SK-N-SH (cell line): ENCODE data around the gene LRRC58.

Source experiments
- CHD2 ChIP-seq: fragments of 150-350 bp; IDR thresholded peaks from 2 replicates; pipeline ENCODE4 v1.6.1; 2018; ENCODE audit warnings: low read length; ENCODE audit not compliant: partially characterized antibody
- EZH2phosphoT487 ChIP-seq: fragments of 200-600 bp; sonication (generic); IDR thresholded peaks from 2 replicates; pipeline ENCODE4 v1.6.1; 2017; ENCODE audit warnings: low read depth, mixed run types, mild to moderate bottlenecking, antibody characterized with exemption, moderate library complexity, borderline replicate concordance
- FOXM1 ChIP-seq: IDR thresholded peaks from 2 replicates; pipeline ENCODE4 v1.4.0; 2012; ENCODE audit warnings: low read depth, mild to moderate bottlenecking
- MEF2A ChIP-seq: IDR thresholded peaks from 2 replicates; pipeline ENCODE4 v1.4.0; 2012; ENCODE audit warnings: low read depth, borderline replicate concordance
- MXI1 ChIP-seq: IDR thresholded peaks from 2 replicates; pipeline ENCODE4 v1.6.1; 2012; ENCODE audit warnings: mild to moderate bottlenecking, low read depth, low read length, improper control_type of control experiment
- NFIC ChIP-seq: IDR thresholded peaks from 2 replicates; pipeline ENCODE4 v1.4.0; 2012; ENCODE audit warnings: borderline replicate concordance
- NRF1 ChIP-seq: IDR thresholded peaks from 2 replicates; pipeline ENCODE4 v1.6.1; 2012; ENCODE audit warnings: low read depth, mild to moderate bottlenecking, low read length
- POLR2AphosphoS5 ChIP-seq: IDR thresholded peaks from 2 replicates; pipeline ENCODE4 v1.6.1; 2012; ENCODE audit warnings: low read depth, low read length
- RCOR1 ChIP-seq: fragments of 150-350 bp; IDR thresholded peaks from 2 replicates; pipeline ENCODE4 v1.6.1; 2017; ENCODE audit warnings: antibody characterized with exemption, low read length
- RXRA ChIP-seq: IDR thresholded peaks from 2 replicates; pipeline ENCODE4 v1.4.0; 2012; ENCODE audit warnings: low read depth, mild to moderate bottlenecking, borderline replicate concordance
- TEAD4 ChIP-seq: IDR thresholded peaks from 2 replicates; pipeline ENCODE4 v1.4.0; 2012; ENCODE audit warnings: mild to moderate bottlenecking, borderline replicate concordance; ENCODE audit not compliant: insufficient read depth
- TF ChIP-seq, protein P1 (sequence below): fragments of 200-600 bp; sonication (generic); IDR thresholded peaks from 2 replicates; pipeline ENCODE4 v1.6.1; 2017; ENCODE audit warnings: antibody characterized with exemption, mild to moderate bottlenecking, moderate library complexity
- TF ChIP-seq, protein P2 (sequence below): IDR thresholded peaks from 2 replicates; pipeline ENCODE4 v1.6.1; 2012; ENCODE audit warnings: mild to moderate bottlenecking, low read depth, low read length, moderate library complexity

- TF ChIP-seq, protein P1, sequence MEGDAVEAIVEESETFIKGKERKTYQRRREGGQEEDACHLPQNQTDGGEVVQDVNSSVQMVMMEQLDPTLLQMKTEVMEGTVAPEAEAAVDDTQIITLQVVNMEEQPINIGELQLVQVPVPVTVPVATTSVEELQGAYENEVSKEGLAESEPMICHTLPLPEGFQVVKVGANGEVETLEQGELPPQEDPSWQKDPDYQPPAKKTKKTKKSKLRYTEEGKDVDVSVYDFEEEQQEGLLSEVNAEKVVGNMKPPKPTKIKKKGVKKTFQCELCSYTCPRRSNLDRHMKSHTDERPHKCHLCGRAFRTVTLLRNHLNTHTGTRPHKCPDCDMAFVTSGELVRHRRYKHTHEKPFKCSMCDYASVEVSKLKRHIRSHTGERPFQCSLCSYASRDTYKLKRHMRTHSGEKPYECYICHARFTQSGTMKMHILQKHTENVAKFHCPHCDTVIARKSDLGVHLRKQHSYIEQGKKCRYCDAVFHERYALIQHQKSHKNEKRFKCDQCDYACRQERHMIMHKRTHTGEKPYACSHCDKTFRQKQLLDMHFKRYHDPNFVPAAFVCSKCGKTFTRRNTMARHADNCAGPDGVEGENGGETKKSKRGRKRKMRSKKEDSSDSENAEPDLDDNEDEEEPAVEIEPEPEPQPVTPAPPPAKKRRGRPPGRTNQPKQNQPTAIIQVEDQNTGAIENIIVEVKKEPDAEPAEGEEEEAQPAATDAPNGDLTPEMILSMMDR, result no peak
- TF ChIP-seq MXI1 (no peak), POLR2AphosphoS5 (no peak), NRF1 (no peak), EZH2phosphoT487 (no peak), TEAD4 (no peak), MEF2A (no peak), CHD2 (no peak), NFIC (no peak), FOXM1 (no peak), RXRA (no peak), RCOR1 (no peak)
- TF ChIP-seq, protein P2, sequence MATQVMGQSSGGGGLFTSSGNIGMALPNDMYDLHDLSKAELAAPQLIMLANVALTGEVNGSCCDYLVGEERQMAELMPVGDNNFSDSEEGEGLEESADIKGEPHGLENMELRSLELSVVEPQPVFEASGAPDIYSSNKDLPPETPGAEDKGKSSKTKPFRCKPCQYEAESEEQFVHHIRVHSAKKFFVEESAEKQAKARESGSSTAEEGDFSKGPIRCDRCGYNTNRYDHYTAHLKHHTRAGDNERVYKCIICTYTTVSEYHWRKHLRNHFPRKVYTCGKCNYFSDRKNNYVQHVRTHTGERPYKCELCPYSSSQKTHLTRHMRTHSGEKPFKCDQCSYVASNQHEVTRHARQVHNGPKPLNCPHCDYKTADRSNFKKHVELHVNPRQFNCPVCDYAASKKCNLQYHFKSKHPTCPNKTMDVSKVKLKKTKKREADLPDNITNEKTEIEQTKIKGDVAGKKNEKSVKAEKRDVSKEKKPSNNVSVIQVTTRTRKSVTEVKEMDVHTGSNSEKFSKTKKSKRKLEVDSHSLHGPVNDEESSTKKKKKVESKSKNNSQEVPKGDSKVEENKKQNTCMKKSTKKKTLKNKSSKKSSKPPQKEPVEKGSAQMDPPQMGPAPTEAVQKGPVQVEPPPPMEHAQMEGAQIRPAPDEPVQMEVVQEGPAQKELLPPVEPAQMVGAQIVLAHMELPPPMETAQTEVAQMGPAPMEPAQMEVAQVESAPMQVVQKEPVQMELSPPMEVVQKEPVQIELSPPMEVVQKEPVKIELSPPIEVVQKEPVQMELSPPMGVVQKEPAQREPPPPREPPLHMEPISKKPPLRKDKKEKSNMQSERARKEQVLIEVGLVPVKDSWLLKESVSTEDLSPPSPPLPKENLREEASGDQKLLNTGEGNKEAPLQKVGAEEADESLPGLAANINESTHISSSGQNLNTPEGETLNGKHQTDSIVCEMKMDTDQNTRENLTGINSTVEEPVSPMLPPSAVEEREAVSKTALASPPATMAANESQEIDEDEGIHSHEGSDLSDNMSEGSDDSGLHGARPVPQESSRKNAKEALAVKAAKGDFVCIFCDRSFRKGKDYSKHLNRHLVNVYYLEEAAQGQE, result no peak
Measured at GRCh38 chr3:120306519-120307455, 42.4 kb downstream of the LRRC58 start.
